Activated effector memory CD4-positive, alpha-beta T cell treated with anti-CD3 and anti-CD28 coated beads, Interleukin-2, amount 50 U/mL, for 16 hours (primary cell): ENCODE results near the gene CYP1B1.
A peak's percentile ranks its signal among the peaks of the same experiment; 100 is the strongest.
"Not testable (repeated sequence)": the region's sequence is repeated elsewhere in the genome, so short reads cannot be mapped to it uniquely, and the experiment has no call there.

ENCODE experiments used
- DNase-seq: peaks from one replicate; pipeline ENCODE4 v3.0.0-alpha.2; 2020

Gene CYP1B1

DNA sequence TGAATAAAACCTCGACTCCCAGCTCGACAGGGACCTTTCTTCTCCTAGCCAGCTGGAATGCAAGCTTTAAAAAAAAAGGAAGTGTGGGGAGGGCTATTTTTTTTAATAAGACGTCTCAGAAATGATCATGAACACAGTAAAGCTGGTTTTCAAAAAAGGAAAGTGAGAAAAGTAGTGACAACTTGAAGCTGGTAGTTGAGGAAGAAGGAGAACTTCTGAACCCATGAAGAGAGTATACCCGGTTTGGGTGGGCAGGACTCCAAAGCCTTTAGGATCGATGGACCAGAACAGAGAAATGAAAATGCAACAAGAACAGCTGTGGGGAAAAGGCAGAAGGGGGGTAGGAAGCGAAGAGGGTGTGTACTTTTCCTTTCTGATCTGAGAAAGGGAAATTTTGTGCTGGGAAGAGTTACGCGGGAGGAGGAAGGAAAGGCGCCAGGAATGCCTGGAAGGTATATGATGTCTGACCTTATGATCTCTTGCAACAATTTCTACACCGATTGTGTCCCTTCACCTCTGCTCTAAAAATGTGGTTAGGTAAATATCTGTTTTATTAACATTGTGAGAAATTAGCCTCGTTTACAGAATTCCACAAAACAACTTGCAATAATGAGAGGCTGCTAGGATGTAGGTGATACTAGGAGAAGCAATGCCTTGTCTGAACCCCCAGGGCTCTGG is 22.6 kb upstream of the CYP1B1 start:
- no peak for DNase-seq

DNA sequence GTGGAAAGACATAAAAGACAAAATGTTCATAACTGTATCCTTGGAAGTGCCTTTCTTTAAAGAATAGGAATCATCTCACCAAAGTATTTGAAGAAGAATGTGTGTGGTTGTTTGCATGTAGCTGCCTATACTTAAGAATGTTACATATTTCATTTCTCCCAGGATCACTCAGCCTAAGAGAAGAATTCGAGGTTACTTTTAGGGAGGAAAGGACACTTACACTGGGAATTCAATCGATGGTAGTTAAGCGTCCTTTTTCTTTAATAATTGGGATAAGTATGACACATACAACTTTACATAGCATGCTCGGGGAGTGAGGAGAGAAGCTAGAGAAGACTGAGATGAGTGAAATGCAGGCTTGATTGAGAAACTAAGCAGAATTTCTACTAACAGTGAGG is 22.0 kb upstream of the CYP1B1 start:
- no peak for DNase-seq

- DNase-seq: no peak
Measured at GRCh38 chr2:38097258-38097987, 21.5 kb upstream of the CYP1B1 start.

DNA sequence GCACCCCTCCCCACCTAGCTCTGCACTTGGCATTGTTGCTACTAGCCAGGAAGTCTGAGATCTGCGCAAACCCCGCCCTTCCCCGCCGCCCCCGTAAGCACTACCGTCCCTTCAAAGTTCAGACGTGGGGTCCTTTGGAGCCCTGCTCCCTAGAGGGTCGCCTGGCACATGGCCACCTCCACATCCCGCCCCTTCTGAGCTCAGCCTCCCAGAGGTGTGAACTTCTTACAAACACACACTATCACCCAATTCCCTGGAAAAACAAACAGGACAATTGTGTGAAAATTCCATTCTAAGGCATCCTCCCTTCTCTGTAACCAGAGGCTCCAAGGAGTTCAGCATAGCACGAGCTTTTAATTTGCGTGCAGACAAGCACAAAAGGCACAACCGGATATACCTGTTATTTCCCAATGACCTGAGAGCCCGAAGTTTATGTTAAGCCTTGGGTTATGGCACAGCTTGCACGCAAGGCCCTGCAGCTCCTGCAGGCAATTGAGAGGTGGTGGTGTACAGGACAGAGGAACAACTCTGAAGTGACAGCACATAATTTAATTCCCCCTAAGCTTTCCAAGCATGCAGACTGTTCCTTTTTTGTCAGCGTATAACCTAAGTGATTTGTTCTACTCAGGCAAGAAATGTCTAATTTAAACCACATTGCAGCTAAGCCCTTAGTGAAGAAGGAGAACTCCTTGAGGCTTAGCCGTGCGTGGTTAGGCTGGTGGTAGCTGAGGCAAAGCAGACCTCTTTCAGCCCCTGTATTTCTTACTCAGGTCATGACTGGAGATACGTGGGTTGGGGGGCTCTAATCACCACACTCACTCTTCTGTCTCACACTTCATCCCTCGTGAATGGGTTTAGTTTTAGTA is 20.3 kb upstream of the CYP1B1 start:
- no peak for DNase-seq

- DNase-seq: no peak
Measured at GRCh38 chr2:38095079-38095995, 19.4 kb upstream of the CYP1B1 start.

- DNase-seq: no peak
Measured at GRCh38 chr2:38093527-38094165, 17.7 kb upstream of the CYP1B1 start.

- DNase-seq: no peak
Measured at GRCh38 chr2:38092196-38092902, 16.4 kb upstream of the CYP1B1 start.

- no peak for DNase-seq
Measured at GRCh38 chr2:38091760-38092159, 15.8 kb upstream of the CYP1B1 start.

DNA sequence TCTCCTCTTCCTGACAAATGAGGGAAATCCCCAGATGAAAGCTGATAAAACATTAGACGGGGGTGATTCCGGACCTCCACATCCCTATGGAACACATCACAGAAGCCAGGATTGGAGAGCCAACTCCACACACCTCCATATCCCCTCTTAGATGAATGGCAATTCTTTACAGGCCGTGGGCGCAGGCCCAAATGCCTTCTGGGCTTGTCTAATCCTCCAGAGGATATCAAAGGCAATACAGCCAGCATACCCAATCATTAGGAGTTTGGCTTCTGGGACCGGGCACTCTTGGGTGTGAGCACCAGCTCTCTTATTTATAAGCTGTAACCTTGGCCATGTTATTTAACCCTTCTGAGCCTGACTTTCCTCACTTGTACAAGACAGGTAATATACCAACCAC is 15.0 kb upstream of the CYP1B1 start:
- DNase-seq: no peak

- DNase-seq: not testable (repeated sequence)
Measured at GRCh38 chr2:38090212-38090611, 14.3 kb upstream of the CYP1B1 start.

- DNase-seq: not testable (repeated sequence)
Measured at GRCh38 chr2:38085998-38086698, 10.2 kb upstream of the CYP1B1 start.

- not testable (repeated sequence) for DNase-seq
Measured at GRCh38 chr2:38084556-38084955, 8.6 kb upstream of the CYP1B1 start.

DNA sequence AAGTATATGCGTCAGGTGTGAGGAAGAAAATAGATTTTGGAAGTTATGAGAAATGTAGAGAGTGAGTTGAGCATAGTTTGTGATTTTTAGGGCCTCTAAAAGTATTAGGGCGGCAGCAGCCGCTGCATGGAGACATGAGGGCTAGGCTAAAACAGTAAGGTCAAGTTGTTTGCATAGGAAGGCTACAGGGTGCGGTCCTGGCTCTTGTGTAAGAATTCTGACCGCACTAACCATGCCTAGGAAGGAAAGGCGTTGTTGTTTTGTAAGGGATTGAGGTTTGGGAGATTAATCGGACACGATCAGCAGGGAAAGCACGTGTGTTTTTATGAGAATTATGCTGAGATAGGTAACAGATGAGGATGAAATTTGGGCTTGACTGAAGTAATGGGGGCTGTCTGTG is 6.8 kb upstream of the CYP1B1 start:
- not testable (repeated sequence) for DNase-seq

DNA sequence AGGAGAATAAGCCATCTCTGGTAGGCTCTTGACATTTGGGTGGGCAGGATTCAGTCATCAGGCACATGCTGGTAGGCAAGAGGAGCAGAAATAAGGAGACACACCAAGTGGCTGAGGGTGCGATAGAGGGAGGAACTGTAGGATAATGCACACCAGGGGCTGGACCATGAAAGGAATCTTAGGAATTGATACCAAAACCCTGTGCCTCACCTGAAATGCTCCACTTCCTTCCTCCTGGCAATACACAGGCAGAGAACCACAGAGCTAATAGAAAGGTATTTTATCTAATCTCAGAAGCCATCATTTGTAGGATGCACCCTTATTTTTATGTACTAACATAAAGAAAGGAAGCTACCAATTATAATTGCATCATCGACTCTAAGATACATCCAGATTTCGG is 4.4 kb upstream of the CYP1B1 start:
- DNase-seq: no peak

GRCh38 chr2:38079116-38080052 is 3.4 kb upstream of the CYP1B1 start:
- DNase-seq: no peak

GRCh38 chr2:38077431-38077769 is 1.4 kb upstream of the CYP1B1 start:
- DNase-seq: no peak

- peak; percentile 86 for DNase-seq
Measured at GRCh38 chr2:38076710-38077430, 919 bp upstream of the CYP1B1 start.

GRCh38 chr2:38076152-38076709 is 280 bp upstream of the CYP1B1 start:
- peak; percentile 69 for DNase-seq
